Hypothalamus (tissue), 51 donors: ENCODE data around the gene CDH2.

Experiments
- DNase-seq, 51 donors: peaks; one replicate each; lab custom pipeline; 2025; lab: John Stamatoyannopoulos, UW

CDH2 gene

DNA sequence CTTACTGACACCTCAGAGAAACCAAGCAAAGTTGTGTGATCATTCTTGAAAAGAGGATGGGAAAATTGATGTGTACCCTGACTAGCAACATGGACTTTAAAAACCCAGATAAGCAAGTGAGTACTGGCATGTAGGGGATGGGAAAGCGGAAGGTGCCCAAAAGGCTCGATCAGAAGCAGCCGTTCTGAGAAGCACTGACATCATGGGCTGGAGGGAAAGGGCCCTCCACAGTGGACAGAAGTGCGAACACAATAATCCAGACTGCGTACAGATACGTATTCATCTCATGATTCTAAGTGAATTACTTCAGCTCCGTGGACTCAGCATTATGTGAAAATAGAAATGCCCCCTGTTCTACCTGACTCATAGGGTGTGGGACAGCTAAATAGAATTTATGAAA is 42.2 kb downstream of the CDH2 start:
- no peak for DNase-seq

DNA sequence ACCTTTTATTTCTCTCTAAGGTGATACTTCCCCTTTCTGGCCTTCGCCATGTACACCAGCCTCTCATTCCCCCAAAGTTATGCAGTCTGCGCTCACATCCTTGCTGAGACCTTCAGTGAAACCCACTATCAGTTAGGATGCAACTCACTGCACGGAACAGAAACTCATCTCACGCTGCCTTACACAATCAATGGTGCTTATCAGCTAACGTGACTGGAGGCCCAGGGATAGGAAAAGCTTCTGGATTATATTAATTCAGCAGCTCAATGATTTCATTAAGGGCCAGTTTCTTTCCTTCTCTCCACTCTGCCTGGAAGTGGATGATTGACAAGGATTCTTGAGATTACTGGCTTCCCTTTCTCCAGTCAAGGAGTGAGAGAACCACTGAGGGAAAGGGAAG is 44.8 kb downstream of the CDH2 start:
- DNase-seq = no peak

DNA sequence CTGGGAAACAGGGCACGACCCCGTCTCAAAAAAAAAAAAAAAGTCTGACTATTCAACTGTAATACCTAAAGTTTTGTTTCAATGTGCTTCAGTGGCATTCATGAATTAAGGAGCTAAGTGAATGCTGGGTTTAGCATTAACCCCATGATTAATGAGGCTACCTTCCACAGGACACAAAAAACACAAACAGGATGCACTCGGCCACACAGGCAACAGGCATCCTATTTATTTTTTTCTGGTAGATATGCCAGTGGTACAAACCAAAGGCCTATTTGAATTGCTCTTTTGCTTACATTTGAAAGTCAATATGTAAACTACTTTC is 48.3 kb downstream of the CDH2 start:
- no peak for DNase-seq

DNA sequence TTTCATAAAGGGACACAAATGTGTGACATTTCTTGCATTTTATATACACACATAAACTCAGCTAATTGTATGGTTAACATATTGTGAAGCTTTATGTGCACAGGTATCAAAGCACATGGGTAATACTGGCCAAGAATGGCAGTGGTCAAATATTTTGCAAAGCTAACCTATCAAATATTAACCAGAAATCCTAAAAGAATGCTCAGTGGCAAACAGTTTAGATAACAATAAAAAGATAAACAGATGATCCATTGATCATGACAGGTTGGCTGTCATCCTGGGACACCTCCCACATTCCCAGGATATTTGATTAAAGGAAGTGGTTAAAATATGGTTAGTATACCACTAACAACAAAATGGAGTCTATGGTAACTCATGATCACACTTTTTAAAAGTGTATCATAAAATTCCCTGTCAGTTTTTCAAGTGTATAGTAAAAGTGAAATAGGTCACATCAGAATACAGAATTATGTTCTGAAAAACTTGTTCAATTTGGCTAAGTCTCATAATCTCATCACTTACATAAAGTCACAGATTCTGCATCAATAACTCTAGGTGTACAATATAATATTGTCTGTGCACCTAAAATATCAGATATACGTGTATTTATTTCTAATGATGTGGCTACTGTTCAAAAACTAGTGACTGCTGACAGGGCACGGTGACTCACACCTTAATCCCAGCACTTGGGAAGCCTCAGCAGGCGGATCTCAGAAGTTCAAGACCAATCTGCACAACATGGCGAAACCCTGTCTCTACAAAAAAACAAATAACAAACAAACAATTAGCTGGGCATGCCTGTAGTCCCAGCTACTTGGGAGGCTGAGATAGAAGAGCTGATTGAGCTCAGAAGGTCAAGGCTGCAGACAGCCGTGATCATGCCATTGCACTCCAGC is 48.9 kb downstream of the CDH2 start:
- no peak for DNase-seq

DNA sequence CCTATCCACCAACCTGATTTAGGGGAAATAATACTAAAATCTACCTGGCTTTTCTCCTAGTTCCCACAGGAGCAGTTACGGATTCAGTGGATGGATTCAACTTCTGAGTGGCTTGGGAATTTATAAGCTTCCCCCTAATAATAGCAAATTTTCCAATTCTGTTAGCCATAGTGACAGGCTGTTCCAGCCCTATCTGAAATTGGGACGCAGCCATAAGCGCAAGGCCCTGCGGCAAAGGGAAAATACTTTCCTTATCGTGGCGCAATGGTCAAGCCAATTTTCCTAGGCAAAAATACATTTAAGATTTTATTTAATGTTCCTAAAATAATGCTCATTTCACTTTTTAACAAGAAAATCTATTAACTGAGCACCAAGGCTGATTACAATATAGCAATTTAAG is 49.7 kb downstream of the CDH2 start:
- DNase-seq = no peak

DNA sequence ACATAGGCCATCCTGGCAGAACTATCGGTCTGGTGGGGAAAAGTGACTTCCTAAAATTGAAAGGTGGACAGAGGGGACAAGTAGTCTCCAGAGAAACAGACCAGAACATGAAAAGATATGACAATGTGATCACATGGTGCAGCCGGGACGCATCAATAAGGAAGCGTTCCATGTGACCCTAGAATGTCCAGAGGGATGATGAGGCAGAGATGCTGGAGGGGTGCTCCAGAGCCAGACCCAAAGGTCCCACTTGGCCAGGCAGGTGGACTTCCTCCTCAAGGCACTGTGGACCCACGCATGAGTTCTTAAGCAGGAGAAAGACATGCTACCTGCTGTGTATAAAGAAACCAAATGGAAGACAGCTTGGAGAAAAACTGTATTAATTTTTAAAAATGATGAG is 50.2 kb downstream of the CDH2 start:
- no peak for DNase-seq

DNA sequence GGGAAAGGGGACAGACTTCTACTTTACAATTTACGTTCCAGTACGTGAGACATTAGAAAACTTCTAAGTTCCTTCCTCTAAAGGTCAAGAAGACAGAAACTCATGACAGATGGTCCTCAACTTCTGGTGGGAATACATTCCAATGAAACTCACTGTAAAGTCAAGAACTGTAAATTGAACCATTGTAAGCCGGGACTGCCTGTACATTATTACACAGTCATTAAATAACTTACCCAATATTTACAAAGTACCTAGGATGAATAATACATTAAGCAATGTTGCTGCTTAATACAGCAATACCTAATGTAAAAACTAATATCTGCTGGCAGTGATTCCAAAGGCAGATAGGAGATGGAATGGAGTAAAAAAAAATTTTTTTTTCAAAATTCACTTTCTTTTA is 51.9 kb downstream of the CDH2 start:
- DNase-seq = no peak

DNA sequence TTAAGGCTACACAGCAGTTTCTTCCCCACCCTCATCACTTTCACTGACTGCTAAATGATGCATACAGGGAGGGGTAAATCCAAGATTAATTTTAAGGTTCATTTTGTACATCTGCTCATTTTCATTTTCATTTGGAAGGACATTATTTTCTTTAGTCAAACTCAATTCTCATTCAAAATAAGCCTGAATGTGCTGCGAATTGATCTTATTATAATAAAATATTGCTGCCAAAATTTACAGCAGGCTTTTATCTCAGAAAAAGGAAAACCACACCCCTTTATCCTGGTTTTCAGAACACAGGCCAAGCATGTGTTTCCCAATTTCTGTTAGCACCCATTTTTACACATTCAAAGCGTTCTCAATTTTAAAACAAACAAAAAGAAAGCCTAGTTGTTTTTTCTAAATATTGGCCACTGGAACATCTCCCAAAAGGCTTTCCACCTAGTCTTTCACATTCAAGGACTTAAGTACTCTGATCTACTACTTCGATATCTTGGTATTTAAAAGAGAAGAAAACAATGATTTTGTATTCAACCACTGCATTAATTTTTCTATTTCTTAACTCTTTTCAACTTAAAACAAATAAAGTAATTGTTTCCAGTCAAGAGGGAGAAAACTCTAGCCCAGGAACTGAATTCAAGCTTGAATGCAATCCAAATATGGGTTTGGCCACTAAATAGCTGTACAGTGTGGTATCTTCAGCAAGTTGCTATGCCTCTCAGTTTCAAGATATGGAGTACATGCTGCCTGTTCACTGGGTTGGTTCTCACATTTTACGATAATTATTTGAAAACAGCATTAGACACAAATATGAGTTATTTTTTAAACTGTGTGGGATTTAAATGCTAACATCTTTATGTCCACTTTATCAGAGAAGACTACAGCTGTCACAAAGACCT is 52.5 kb downstream of the CDH2 start:
- DNase-seq = no peak

DNA sequence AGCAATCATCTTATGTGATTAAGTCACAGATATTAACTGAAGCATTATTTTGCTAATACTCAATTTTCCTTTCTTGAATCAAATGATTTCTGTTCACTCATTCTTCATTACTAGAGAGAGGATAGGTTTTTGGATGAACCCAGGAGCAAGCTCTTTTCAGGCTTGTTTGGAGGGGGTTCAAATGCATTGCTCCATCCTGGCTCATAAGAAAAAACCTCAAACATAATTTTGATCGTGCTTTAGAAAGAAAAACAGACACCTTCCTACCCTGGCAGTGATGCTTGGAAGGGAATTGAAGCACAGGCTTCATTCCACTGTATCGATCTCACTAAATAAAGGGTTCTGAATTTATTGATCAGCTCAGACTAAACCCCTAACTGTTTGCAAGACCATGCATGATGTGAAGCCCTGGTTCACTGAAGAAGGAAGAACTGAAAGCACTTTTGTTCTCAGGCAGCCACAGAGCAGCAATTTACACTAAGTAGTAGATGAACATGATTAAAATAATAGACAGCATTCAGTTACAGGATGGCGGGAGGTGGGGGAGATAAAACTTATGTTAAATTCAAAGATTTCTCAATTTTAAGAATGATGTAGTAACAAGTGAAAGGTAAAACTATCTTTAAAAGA is 53.4 kb downstream of the CDH2 start:
- DNase-seq = peak in 1 of 51 donors; percentile 71

DNA sequence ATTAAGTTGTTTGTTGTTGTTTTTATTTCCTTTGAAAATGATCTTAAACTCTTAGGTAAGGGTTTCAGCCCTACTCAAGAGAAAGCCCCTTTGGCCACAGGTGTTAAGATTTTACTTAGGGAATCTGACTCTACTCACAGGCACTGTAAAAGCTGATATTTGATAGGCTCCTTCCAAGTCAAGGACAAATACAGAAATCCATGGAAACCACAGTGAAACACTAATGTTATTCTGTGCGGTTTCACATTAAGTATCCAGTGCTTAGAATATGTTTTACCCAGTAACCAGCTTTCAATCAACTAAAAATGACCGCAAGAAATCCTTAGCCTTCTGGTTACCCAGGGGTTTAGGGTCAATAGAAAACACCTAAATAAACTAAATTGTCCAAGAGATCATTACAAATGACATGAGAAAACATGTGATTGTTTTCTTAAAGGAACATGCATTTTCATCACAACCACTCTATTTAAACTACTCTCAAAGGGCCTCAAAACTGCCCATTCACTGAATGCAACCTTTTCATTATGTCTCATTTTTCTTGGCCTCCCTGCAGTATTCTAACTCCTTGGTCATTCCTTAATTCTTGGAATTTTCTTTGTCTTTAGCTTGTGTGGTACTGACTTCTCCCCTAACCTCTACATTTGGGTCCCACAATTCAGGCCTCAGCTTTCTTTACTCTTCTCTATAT is 56.0 kb downstream of the CDH2 start:
- DNase-seq = no peak

DNA sequence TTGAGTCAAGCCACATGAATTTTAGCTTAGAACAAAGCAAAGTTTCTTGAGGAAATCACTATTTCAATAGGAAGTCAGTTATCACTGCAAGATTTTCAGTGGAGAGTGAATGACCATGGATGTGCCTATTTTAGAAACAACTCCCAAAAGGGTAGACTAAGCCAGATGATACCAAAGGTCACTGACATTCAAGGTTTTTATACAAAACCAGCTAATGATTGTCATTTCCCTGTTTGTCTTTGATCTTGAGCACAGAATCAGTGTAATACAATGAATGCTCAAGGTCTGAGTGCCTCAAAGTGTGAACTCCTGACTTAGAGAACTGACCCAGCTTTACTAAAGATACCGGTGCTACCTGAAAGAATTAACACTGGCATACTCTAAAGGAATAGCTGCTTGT is 60.5 kb downstream of the CDH2 start:
- DNase-seq = no peak

DNA sequence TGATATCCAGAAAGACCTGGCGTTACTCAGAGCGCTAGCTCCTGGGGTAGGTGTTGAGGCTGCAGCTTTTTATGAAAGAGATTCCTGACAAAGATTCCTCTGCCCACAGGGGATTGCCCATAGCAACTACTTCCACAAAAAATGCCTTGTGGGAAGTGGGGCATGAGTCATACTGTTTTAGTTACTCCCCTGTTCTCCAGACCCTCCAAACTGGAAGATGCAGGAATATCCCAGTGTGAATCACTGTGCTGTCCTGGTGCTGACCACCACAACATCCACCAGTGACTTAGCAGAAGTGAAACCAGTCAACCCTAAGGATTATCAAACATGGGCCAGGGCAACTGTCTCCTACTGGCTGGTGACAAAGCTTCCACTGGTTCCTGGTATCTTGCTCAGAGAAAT is 61.8 kb downstream of the CDH2 start:
- peak in 1 of 51 donors; percentile 18 for DNase-seq

DNA sequence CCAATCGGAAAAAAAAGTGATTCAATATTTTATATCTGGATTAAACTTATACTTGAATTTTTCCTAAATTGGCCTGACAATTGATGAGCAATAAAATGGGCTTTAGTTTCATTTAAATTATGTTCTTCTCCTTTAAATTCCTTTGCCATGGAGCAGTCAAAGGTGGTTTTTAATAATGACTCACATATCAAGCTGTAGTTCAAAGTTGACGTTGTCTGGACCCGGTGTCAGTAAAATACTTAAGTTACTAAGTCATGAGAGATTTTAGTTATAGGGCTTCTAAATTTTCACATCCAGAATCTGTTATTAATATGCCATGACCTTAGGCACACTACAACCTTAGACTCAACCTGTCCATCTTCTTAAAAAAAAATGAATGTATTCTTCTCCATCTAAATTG is 62.5 kb downstream of the CDH2 start:
- DNase-seq = no peak

DNA sequence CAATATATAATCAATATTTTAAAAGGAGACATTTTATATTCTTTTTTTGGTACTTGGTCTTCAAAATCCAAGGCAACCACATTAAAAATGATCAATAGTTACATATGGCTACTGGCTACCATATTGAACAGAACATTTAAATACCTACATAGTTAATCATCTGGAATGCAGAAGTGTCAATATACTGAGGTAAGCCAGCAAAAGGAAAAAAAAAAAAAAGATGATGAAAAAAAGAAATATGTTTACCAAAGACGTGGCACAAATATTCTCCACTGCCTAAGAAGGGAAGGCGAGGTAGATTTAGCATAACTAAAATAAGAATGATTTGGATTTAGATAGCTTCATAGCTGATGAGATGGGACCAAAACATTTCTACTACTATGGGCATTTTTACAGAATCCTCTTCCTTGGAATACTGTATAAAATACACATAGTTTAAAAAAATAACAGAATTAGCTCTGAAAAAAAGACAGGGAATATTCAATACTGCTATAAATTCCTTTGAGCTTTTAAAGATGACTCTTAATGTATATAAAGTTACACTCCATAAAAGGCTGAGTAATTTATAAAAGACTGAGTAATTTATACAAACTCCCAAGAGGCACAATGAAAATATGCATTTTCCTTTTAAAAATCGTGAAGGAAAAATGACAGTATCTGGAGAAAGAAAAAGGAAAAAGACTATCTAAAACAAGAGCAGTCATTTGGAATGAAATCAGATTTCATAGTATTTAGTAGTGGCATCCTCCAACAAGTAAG is 63.5 kb downstream of the CDH2 start:
- DNase-seq = no peak

DNA sequence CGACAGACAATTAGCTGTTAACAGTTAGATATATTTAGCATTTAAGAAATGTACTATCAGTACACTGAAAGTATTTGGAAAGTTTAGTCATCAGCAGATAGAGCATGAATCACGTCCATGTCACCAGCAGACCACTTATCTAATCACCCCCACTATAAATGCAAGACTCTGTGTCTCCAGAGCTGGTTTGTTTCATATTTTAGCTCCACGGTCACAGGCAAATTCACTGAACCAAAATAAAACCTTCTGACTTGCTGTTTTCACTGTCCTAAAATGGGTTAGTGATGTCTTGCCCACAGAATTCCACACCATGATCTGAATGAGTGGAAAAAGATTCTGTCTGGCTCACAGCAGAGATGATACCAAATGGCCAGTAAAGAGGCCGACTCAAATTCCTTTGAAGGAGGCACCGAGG is 64.9 kb downstream of the CDH2 start:
- DNase-seq = no peak

DNA sequence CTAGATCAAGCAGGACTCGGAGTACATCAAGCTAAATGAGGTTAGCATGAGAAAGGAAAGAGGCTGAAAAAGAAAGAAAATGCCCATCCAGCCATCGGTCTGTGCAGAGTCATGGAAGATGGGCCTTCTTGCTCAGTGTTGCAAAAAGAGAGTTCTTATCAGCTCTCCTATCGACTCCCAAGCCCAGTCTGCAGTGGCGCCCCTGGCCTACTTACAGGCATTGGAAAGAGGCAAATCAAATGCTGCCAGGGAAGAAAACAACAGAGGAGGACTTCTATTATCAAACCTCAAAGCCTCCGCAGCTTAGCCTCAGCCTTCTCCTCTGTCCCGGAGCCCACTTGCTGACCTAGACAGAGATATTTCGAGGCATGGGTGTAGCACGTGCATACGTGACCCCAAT is 66.0 kb downstream of the CDH2 start:
- DNase-seq = no peak

DNA sequence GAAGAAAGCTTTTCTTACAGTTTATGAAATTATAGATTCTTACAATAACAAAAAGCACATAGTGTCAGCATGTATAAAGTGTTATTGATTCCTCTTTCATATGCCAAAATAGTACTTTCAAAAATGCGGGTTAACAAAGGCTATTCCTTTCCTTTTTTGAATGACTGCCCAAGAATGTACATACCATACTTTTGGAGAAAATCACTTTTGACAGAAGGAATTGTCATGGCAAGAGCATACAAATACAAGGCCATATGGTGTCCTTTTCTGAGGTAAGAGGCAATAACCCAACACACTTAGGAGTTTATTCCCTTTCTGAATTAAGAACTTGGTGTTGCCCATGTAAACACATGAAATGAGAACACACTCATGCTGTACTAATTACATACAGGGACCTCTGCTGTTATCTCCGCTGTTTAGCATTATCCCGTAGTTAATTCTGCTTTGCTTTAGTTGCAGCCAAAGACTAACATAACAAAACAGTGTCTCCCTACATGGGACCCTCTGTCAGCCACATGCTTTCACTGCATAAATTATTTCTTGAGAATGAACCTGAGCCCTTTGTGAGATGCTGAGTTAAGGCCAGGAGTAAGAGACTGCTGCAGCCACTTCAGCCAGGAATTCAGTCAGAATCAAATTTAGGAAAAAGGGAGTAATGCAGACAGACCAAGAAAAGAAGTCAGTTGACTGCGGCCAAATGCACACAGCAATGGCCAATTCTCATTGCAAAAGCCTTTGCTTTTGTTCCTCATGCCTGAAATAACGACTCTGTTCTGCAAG is 67.0 kb downstream of the CDH2 start:
- peak in 1 of 51 donors; percentile 13 for DNase-seq

DNA sequence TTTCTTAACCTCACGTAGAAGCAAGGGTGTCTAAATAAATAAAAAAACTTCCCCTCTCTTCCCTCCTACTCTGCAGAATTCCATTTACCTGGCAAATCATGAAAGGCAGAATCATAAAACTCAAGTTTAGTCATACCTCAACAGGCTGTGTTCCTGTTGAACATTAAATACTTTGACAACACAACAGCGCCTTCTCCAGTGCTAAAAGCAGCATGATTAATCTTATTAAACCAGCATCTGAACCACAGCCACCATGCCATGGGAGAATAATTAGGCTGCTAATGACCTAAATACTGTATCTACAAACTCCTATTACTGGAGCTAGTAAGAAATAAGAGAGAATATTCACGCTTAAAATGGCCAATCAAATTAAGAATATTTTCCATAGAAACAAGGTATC is 68.1 kb downstream of the CDH2 start:
- no peak for DNase-seq

DNA sequence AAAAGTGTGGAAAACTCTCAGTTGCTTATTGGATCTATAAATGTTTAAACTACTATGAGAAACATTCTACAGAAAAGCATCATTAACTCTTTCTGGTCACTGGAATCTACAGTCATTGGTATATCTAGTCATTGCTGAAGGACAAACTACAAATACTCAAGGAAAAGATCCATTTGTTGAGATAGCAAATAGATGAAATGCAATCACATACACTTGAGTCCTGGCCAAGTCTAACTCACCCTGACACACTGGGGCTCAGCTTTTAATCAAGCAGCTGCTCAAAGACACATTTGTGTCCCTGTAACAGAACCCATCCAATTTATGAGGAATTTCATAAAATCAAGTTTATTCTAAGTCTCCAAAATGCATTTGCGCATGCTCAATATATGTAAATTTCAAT is 68.7 kb downstream of the CDH2 start:
- DNase-seq = no peak
